GM23338 (cell line): Measurements from ENCODE around the gene NAT8L.
"Not testable (repeated sequence)": the region's sequence is repeated elsewhere in the genome, so short reads cannot be mapped to it uniquely, and the experiment has no call there.

Experiments used
- CREB1 ChIP-seq: fragments of 250-450 bp; sonication (Bioruptor Pico); IDR thresholded peaks from 2 replicates; pipeline ENCODE4 v1.5.0; 2020; ENCODE audit warnings: low read depth, mild to moderate bottlenecking, moderate library complexity
- EZH2 ChIP-seq: fragments of 200-600 bp; sonication (generic); IDR thresholded peaks from one replicate; pipeline ENCODE4 v1.8.0; 2017; ENCODE audit warnings: antibody characterized with exemption, mild to moderate bottlenecking, low read depth; ENCODE audit not compliant: unreplicated experiment
- EZH2phosphoT487 ChIP-seq: fragments of 200-600 bp; sonication (generic); IDR thresholded peaks from one replicate; pipeline ENCODE4 v1.8.1; 2018; ENCODE audit warnings: antibody characterized with exemption; ENCODE audit not compliant: unreplicated experiment
- POLR2AphosphoS5 ChIP-seq: IDR thresholded peaks from 2 replicates; pipeline ENCODE4 v1.6.1; 2016; ENCODE audit warnings: antibody characterized with exemption, low read depth
- REST ChIP-seq: IDR thresholded peaks from one replicate; pipeline ENCODE4 v1.6.1; 2018; ENCODE audit warnings: antibody characterized with exemption; ENCODE audit not compliant: unreplicated experiment
- ZNF462 ChIP-seq: fragments of 250-450 bp; sonication (Bioruptor Pico); IDR thresholded peaks from 2 replicates; pipeline ENCODE4 v1.5.0; 2020; ENCODE audit warnings: mild to moderate bottlenecking, moderate library complexity
- TF ChIP-seq, protein P1 (sequence below), 2 experiments: fragments of 200-600 bp in 1 of 2; sonication (generic) in 1 of 2; conservative IDR thresholded peaks; 2 replicates each; pipeline versions ENCODE4 v1.5.1 to v1.6.1; 2016 to 2017; ENCODE audit warnings: antibody characterized with exemption in 2 of 2, low read depth in 2 of 2, mild to moderate bottlenecking in 2 of 2, moderate library complexity in 1 of 2

DNA sequence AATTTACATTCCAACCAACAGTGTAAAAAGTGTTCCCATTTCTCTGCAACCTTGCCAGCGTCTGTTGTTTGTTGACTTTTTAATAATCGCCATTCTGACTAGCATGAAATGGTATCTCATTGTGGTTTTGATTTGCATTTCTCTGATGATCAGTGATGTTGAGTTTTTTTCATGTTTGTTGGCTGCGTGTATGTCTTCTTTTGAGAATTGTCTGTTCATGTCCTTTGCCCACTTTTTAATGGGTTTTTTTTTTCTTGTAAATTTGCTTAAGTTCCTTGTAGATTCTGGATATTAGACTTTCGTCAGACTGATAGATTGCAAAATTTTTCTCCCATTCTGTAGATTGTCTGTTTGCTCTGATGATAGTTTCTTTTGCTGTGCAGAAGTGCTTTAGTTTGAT lies 32.0 kb upstream of the NAT8L start:
- TF ChIP-seq, protein P1, sequence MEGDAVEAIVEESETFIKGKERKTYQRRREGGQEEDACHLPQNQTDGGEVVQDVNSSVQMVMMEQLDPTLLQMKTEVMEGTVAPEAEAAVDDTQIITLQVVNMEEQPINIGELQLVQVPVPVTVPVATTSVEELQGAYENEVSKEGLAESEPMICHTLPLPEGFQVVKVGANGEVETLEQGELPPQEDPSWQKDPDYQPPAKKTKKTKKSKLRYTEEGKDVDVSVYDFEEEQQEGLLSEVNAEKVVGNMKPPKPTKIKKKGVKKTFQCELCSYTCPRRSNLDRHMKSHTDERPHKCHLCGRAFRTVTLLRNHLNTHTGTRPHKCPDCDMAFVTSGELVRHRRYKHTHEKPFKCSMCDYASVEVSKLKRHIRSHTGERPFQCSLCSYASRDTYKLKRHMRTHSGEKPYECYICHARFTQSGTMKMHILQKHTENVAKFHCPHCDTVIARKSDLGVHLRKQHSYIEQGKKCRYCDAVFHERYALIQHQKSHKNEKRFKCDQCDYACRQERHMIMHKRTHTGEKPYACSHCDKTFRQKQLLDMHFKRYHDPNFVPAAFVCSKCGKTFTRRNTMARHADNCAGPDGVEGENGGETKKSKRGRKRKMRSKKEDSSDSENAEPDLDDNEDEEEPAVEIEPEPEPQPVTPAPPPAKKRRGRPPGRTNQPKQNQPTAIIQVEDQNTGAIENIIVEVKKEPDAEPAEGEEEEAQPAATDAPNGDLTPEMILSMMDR (conservative IDR thresholded peaks at IDR 0.05; ENCODE audit: low read depth in 2 of 2) = not testable (repeated sequence)
- TF ChIP-seq POLR2AphosphoS5; EZH2phosphoT487; CREB1 (CRISPR knock-in tag); EZH2; REST; ZNF462 (CRISPR knock-in tag): not testable (repeated sequence)
